ENCODE results near the gene SNTB2. TPM values are rescaled to one million over a fixed set of nuclear protein-coding genes. Genes with fewer than 3 reads are reported as not detected.

The SNTB2 gene
- total RNA-seq, 8 experiments from 2014 or later, result 4.7 to 34.7 (median 9.2) TPM

GRCh38 chr16:69307091-69307490, 120.1 kb downstream of the SNTB2 start:
- no peak overlapping the region for H3K27ac ChIP-seq
- H3K4me1 ChIP-seq (replicated peaks in 1 of 2), result peaks cover under 1% of the 10 kb centered on the region in 2 donors
- ATAC-seq (replicated peaks in 6 of 8), result no peak
- H3K4me3 ChIP-seq, result no peak overlapping the region
- 10 to 100% (median 100%) methylated on average over 1 of the region's 1 CpG; no CpG with 5 or more reads in 1 of the 10 experiments for WGBS, 10 experiments
- in situ Hi-C loops (cut with MboI; ENCODE audit: low pct_unique_long_range_greater_than_20kb in 2 of 9, low sequenced_read_pairs in 9 of 9, unreplicated experiment in 9 of 9), result no loop called here

GRCh38 chr16:69307856-69308255, 120.9 kb downstream of the SNTB2 start:
- WGBS, 10 experiments, result 89 to 100% (median 100%) methylated on average over 1 to 2 of the region's 2 CpGs; no CpG with 5 or more reads in 1 of the 10 experiments
- H3K4me3 ChIP-seq, result no peak overlapping the region
- in situ Hi-C loops (cut with MboI; ENCODE audit: low pct_unique_long_range_greater_than_20kb in 2 of 9, low sequenced_read_pairs in 9 of 9, unreplicated experiment in 9 of 9), result no loop called here
- peaks cover 6% of the 10 kb centered on the region in 2 donors for H3K4me1 ChIP-seq (replicated peaks in 1 of 2)
- H3K27ac ChIP-seq, result no peak overlapping the region
- no peak for ATAC-seq (replicated peaks in 6 of 8)

GRCh38 chr16:69309316-69309715, 122.4 kb downstream of the SNTB2 start:
- WGBS, 10 experiments, result 16 to 100% (median 89%) methylated on average over 1 to 11 of the region's 12 CpGs; no CpG with 5 or more reads in 1 of the 10 experiments
- H3K4me1 ChIP-seq (replicated peaks in 1 of 2), result peaks cover 6% of the 10 kb centered on the region in 2 donors
- no peak overlapping the region for H3K4me3 ChIP-seq
- in situ Hi-C loops (cut with MboI; ENCODE audit: low pct_unique_long_range_greater_than_20kb in 2 of 9, low sequenced_read_pairs in 9 of 9, unreplicated experiment in 9 of 9), result no loop called here
- H3K27ac ChIP-seq, result no peak overlapping the region
- ATAC-seq (replicated peaks in 6 of 8), result peak in 1 of 8 experiments; percentile 2

- peak within 1 kb of the TSS; percentile 74 to 81 for H3K27ac ChIP-seq
- in situ Hi-C loops (cut with MboI; ENCODE audit: low pct_unique_long_range_greater_than_20kb in 2 of 9, low sequenced_read_pairs in 9 of 9, unreplicated experiment in 9 of 9), result no loop called here
- H3K4me3 ChIP-seq, result peak within 1 kb of the TSS; percentile 76 to 98 (median 90)
- peak; percentile 88 to 99 (median 96) for ATAC-seq (replicated peaks in 6 of 8)
- peaks cover 6% of the 10 kb centered on the region in 2 donors for H3K4me1 ChIP-seq (replicated peaks in 1 of 2)
- whole genome bisulfite sequencing, 10 experiments, result 37 to 100% (median 89%) methylated on average over 1 to 7 of the region's 70 CpGs; no CpG with 5 or more reads in 6 of the 10 experiments
These were observed 123.9 kb downstream of the SNTB2 start, which contains the start of gene VPS4A for GRCh38 chr16:69310653-69311532. Gene VPS4A (plus strand): TSS chr16:69311350. CDS start chr16:69311512, 162 bp downstream.

- Histone ChIP-seq H3K4me1 (replicated peaks in 1 of 2) (peaks cover 6% of the 10 kb centered on the region in 2 donors), H3K27ac (peak overlapping the region; percentile 74 to 81), H3K4me3 (peak overlapping the region; percentile 76 to 98 (median 90))
- in situ Hi-C loops (cut with MboI; ENCODE audit: low pct_unique_long_range_greater_than_20kb in 2 of 9, low sequenced_read_pairs in 9 of 9, unreplicated experiment in 9 of 9), result no loop called here
- peak; percentile 54 to 68 (median 60) for ATAC-seq (replicated peaks in 6 of 8)
- WGBS, 10 experiments, result 0 to 33% (median 5%) methylated on average over 1 to 14 of the region's 59 CpGs; no CpG with 5 or more reads in 2 of the 10 experiments
These were observed 124.8 kb downstream of the SNTB2 start for GRCh38 chr16:69311533-69312387.

- WGBS, 10 experiments, result 77 to 100% (median 96%) methylated on average over 2 to 5 of the region's 5 CpGs; no CpG with 5 or more reads in 2 of the 10 experiments
- Histone ChIP-seq H3K4me3 (no peak overlapping the region), H3K27ac (no peak overlapping the region), H3K4me1 (replicated peaks in 1 of 2) (peaks cover 6% of the 10 kb centered on the region in 2 donors)
- in situ Hi-C loops (cut with MboI; ENCODE audit: low pct_unique_long_range_greater_than_20kb in 2 of 9, low sequenced_read_pairs in 9 of 9, unreplicated experiment in 9 of 9), result no loop called here
- ATAC-seq (replicated peaks in 6 of 8), result no peak
These were observed 126.5 kb downstream of the SNTB2 start for GRCh38 chr16:69313469-69313868.

- Histone ChIP-seq H3K27ac (no peak overlapping the region), H3K4me3 (no peak overlapping the region), H3K4me1 (replicated peaks in 1 of 2) (peaks cover 6% of the 10 kb centered on the region in 2 donors)
- in situ Hi-C loops (cut with MboI; ENCODE audit: low pct_unique_long_range_greater_than_20kb in 2 of 9, low sequenced_read_pairs in 9 of 9, unreplicated experiment in 9 of 9), result no loop called here
- no peak for ATAC-seq (replicated peaks in 6 of 8)
- WGBS, 10 experiments, result 78 to 100% (median 95%) methylated on average over 1 to 8 of the region's 11 CpGs; no CpG with 5 or more reads in 2 of the 10 experiments
These were observed 127.6 kb downstream of the SNTB2 start for GRCh38 chr16:69314534-69314933.

- H3K4me1 ChIP-seq (replicated peaks in 1 of 2), result peaks cover 6% of the 10 kb centered on the region in 2 donors
- no peak overlapping the region for H3K4me3 ChIP-seq
- peak overlapping the region in 1 of 2 donors; percentile 69 for H3K27ac ChIP-seq
- ATAC-seq (replicated peaks in 6 of 8), result no peak
- in situ Hi-C loops (cut with MboI; ENCODE audit: low pct_unique_long_range_greater_than_20kb in 2 of 9, low sequenced_read_pairs in 9 of 9, unreplicated experiment in 9 of 9), result no loop called here
- 67 to 100% (median 83%) methylated on average over 2 to 16 of the region's 30 CpGs; no CpG with 5 or more reads in 1 of the 10 experiments for WGBS, 10 experiments
These were observed 128.7 kb downstream of the SNTB2 start for GRCh38 chr16:69315486-69316311.

- no peak overlapping the region for H3K4me3 ChIP-seq
- 40 to 100% methylated on average over 1 of the region's 17 CpGs; no CpG with 5 or more reads in 8 of the 10 experiments for WGBS, 10 experiments
- peaks cover 6% of the 10 kb centered on the region in 2 donors for H3K4me1 ChIP-seq (replicated peaks in 1 of 2)
- no peak for ATAC-seq (replicated peaks in 6 of 8)
- H3K27ac ChIP-seq, result no peak overlapping the region
- in situ Hi-C loops (cut with MboI; ENCODE audit: low pct_unique_long_range_greater_than_20kb in 2 of 9, low sequenced_read_pairs in 9 of 9, unreplicated experiment in 9 of 9), result no loop called here
These were observed 129.7 kb downstream of the SNTB2 start for GRCh38 chr16:69316595-69317034.

- no peak for ATAC-seq (replicated peaks in 6 of 8)
- Histone ChIP-seq H3K27ac (no peak overlapping the region), H3K4me1 (replicated peaks in 1 of 2) (no peaks in the 10 kb centered on the region), H3K4me3 (no peak overlapping the region)
- WGBS, 10 experiments, result 90 to 100% (median 98%) methylated on average over 1 to 15 of the region's 30 CpGs; no CpG with 5 or more reads in 2 of the 10 experiments
- in situ Hi-C loops (cut with MboI; ENCODE audit: low pct_unique_long_range_greater_than_20kb in 2 of 9, low sequenced_read_pairs in 9 of 9, unreplicated experiment in 9 of 9), result no loop called here
These were observed 131.4 kb downstream of the SNTB2 start for GRCh38 chr16:69318177-69318910.

GRCh38 chr16:69318911-69319289, 131.9 kb downstream of the SNTB2 start:
- no peak overlapping the region for H3K27ac ChIP-seq
- 80 to 84% methylated on average over 2 to 5 of the region's 10 CpGs; no CpG with 5 or more reads in 8 of the 10 experiments for WGBS, 10 experiments
- ATAC-seq (replicated peaks in 6 of 8), result no peak
- H3K4me3 ChIP-seq, result no peak overlapping the region
- no peaks in the 10 kb centered on the region for H3K4me1 ChIP-seq (replicated peaks in 1 of 2)
- in situ Hi-C loops (cut with MboI; ENCODE audit: low pct_unique_long_range_greater_than_20kb in 2 of 9, low sequenced_read_pairs in 9 of 9, unreplicated experiment in 9 of 9), result no loop called here
